ENCODE results near the gene HDHD5. TPM values are rescaled to one million over a fixed set of nuclear protein-coding genes. Genes with fewer than 3 reads are reported as not detected.

HDHD5 gene
- total and polyA plus RNA-seq, 2 experiments from 2014 or later = 131 to 164 TPM

GRCh38 chr22:17137170-17137569 lies 21.9 kb downstream of the HDHD5 start:
- Histone ChIP-seq H3K27ac (no peak overlapping the region), H3K9me3 (ENCODE audit: low read depth) (no peaks in the 10 kb centered on the region), H3K4me1 (ENCODE audit: low read depth) (peaks cover 4% of the 10 kb centered on the region), H3K4me3 (no peak overlapping the region), H3K36me3 (peaks cover 5% of the 10 kb centered on the region), H3K27me3 (no peaks in the 10 kb centered on the region)
- DNase-seq (ENCODE audit: low read depth in 1 of 2, low spot score in 1 of 2) = no peak
- no peak for TF ChIP-seq CTCF (IDR thresholded peaks at IDR 0.05; ENCODE audit: low read depth, low read length)

- Histone ChIP-seq H3K4me1 (ENCODE audit: low read depth) (peaks cover 10% of the 10 kb centered on the region), H3K9me3 (ENCODE audit: low read depth) (no peaks in the 10 kb centered on the region), H3K27ac (no peak overlapping the region), H3K27me3 (no peaks in the 10 kb centered on the region), H3K36me3 (peaks cover 5% of the 10 kb centered on the region), H3K4me3 (no peak overlapping the region)
- TF ChIP-seq CTCF (IDR thresholded peaks at IDR 0.05; ENCODE audit: low read depth, low read length) = no peak
- no peak for DNase-seq (ENCODE audit: low read depth in 1 of 2, low spot score in 1 of 2)
Measured at GRCh38 chr22:17135153-17135760, 23.8 kb downstream of the HDHD5 start.

GRCh38 chr22:17133137-17133536 lies 25.9 kb downstream of the HDHD5 start:
- H3K4me1 ChIP-seq (ENCODE audit: low read depth) = peaks cover 5% of the 10 kb centered on the region
- no peak for DNase-seq (ENCODE audit: low read depth in 1 of 2, low spot score in 1 of 2)
- H3K36me3 ChIP-seq = peaks cover 4% of the 10 kb centered on the region
- no peaks in the 10 kb centered on the region for H3K9me3 ChIP-seq (ENCODE audit: low read depth)
- no peak for TF ChIP-seq CTCF (IDR thresholded peaks at IDR 0.05; ENCODE audit: low read depth, low read length)
- H3K4me3 ChIP-seq = no peak overlapping the region
- H3K27me3 ChIP-seq = no peaks in the 10 kb centered on the region
- H3K27ac ChIP-seq = no peak overlapping the region

GRCh38 chr22:17132112-17132511 lies 27.0 kb downstream of the HDHD5 start:
- H3K27ac ChIP-seq = peak overlapping the region; percentile 7

GRCh38 chr22:17131686-17132085 lies 27.4 kb downstream of the HDHD5 start:
- TF ChIP-seq CTCF (IDR thresholded peaks at IDR 0.05; ENCODE audit: low read depth, low read length) = no peak
- H3K27ac ChIP-seq = peak overlapping the region; percentile 7
- H3K4me1 ChIP-seq (ENCODE audit: low read depth) = peaks cover 5% of the 10 kb centered on the region
- H3K27me3 ChIP-seq = no peaks in the 10 kb centered on the region
- no peaks in the 10 kb centered on the region for H3K36me3 ChIP-seq
- peak in 1 of 2 donors; percentile 56 for DNase-seq (ENCODE audit: low read depth in 1 of 2, low spot score in 1 of 2)
- no peak overlapping the region for H3K4me3 ChIP-seq
- no peaks in the 10 kb centered on the region for H3K9me3 ChIP-seq (ENCODE audit: low read depth)

More at GRCh38 chr22:17132112-17132511, 27.0 kb downstream of the HDHD5 start:
- Histone ChIP-seq H3K4me3 (no peak overlapping the region), H3K27me3 (no peaks in the 10 kb centered on the region), H3K4me1 (ENCODE audit: low read depth) (peaks cover 5% of the 10 kb centered on the region), H3K36me3 (no peaks in the 10 kb centered on the region), H3K9me3 (ENCODE audit: low read depth) (no peaks in the 10 kb centered on the region)
- no peak for TF ChIP-seq CTCF (IDR thresholded peaks at IDR 0.05; ENCODE audit: low read depth, low read length)
- peak in 1 of 2 donors; percentile 62 for DNase-seq (ENCODE audit: low read depth in 1 of 2, low spot score in 1 of 2)
